ENCODE results near the gene AGBL1. TPM values are rescaled to one million over a fixed set of nuclear protein-coding genes. Genes with fewer than 3 reads are reported as not detected.

AGBL1 gene
- polyA plus RNA-seq, 1 donor (not counting 4 experiments of a cell fraction or from before 2014, with no cell fraction given) = not detected

DNA sequence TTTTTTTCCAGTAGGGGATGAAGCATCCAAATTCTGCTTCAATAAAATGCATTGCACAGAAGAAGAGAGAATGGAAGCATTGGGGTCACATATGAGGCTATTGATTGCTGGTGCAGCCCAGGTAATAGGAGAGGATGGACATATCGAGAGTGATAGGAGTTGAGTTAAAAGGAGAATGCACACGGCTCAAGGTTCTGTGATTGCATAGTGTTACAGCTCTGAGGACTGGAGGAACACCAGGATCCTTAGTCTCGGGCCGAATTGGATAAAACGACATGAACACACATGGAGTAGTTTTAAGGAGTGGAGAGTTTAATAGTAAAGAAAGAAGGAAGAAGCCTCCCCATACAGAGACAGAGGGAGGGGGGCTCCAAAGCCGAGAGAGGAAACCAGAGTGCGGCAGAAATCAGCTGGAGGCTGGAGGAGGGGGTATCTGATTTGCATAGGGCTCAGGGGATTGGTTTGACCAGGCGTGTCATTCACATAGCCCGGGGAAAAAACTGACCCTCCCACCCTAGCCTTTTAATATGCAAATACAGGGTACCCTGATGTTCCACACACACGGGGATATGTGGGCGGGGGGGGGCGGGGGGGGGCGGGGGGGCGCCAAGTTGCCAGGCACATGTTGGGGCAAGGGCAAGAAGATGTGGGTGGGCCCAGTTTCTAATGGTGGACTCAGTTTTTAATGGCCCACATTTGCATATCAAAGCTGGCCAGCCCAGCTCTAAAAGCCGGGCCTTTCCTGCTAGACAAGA lies 156.9 kb downstream of the AGBL1 start:
- H3K9me3 ChIP-seq (ENCODE audit: control insufficient read depth, low read depth, low read length) = no peaks in the 10 kb centered on the region
- dilution Hi-C loops (cut with MboI; ENCODE audit: extremely low pct_ligation_motif_present, low sequenced_read_pairs) = no loop called here
- peaks cover 4% of the 10 kb centered on the region for H3K4me1 ChIP-seq (ENCODE audit: control insufficient read depth, extremely low read depth, insufficient read depth, low read length)
- no peak for DNase-seq (ENCODE audit: low read depth, low spot score)
- H3K79me2 ChIP-seq (ENCODE audit: control insufficient read depth, insufficient read depth, low read length) = no peaks in the 10 kb centered on the region
- H2AFZ ChIP-seq (ENCODE audit: control insufficient read depth, low read length) = no peak overlapping the region
- no peaks in the 10 kb centered on the region for H4K20me1 ChIP-seq (ENCODE audit: control insufficient read depth, extremely low read depth, insufficient read depth, low read length)
- TF ChIP-seq, protein P1, sequence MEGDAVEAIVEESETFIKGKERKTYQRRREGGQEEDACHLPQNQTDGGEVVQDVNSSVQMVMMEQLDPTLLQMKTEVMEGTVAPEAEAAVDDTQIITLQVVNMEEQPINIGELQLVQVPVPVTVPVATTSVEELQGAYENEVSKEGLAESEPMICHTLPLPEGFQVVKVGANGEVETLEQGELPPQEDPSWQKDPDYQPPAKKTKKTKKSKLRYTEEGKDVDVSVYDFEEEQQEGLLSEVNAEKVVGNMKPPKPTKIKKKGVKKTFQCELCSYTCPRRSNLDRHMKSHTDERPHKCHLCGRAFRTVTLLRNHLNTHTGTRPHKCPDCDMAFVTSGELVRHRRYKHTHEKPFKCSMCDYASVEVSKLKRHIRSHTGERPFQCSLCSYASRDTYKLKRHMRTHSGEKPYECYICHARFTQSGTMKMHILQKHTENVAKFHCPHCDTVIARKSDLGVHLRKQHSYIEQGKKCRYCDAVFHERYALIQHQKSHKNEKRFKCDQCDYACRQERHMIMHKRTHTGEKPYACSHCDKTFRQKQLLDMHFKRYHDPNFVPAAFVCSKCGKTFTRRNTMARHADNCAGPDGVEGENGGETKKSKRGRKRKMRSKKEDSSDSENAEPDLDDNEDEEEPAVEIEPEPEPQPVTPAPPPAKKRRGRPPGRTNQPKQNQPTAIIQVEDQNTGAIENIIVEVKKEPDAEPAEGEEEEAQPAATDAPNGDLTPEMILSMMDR (optimal IDR thresholded peaks at IDR 0.05 in 1 of 3, IDR thresholded peaks at IDR 0.05 in 1 of 3, conservative IDR thresholded peaks at IDR 0.05 in 1 of 3; ENCODE audit: extremely low read depth in 1 of 3, insufficient read depth in 2 of 3, low read length in 3 of 3) = no peak
- TF ChIP-seq EZH2 (IDR thresholded peaks at IDR 0.05; ENCODE audit: low read length) = no peak
- H3K36me3 ChIP-seq (ENCODE audit: control insufficient read depth in 2 of 2, extremely low read depth in 1 of 2, insufficient read depth in 2 of 2, low read length in 2 of 2) = no peaks in the 10 kb centered on the region
- no peaks in the 10 kb centered on the region for H3K27me3 ChIP-seq (ENCODE audit: control insufficient read depth, extremely low read depth, insufficient read depth, low read length)
- no peak overlapping the region for H3K4me2 ChIP-seq (ENCODE audit: control insufficient read depth, extremely low read depth, insufficient read depth, low read depth, low read length)
- H3K9ac ChIP-seq (ENCODE audit: control insufficient read depth, extremely low read depth, insufficient read depth, low read length) = no peak overlapping the region
- no peaks in the 10 kb centered on the region for H3K9me1 ChIP-seq (ENCODE audit: control insufficient read depth, extremely low read depth, insufficient read depth, low read length)
- FAIRE-seq = no peak
- no peak overlapping the region for H3K4me3 ChIP-seq (ENCODE audit: control insufficient read depth in 2 of 3, extremely low read depth in 1 of 3, insufficient read depth in 2 of 3, low read depth in 1 of 3, low read length in 3 of 3)
- H3K27ac ChIP-seq (ENCODE audit: control insufficient read depth, insufficient read depth, low read length) = no peak overlapping the region

DNA sequence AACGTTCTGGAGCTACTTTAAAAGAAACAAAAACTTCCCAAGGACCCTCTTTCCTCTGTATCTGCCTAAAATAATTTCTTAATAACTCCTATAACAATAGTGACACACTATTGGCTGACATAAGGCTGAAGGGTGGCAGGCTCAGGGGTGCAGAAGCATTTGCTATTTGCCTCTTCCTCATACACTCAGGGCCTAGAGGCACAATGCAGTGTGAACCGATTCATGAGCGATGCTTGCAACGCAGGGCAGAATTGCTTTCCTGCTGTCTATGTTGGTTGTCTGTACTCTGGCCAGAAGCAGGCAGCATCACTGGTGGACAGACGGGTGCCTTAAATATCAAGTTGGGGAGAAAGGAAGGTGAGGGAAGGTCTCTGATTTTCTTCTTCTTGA lies 157.4 kb downstream of the AGBL1 start:
- no peak for TF ChIP-seq EZH2 (IDR thresholded peaks at IDR 0.05; ENCODE audit: low read length)
- TF ChIP-seq, protein P1 (optimal IDR thresholded peaks at IDR 0.05 in 1 of 3, IDR thresholded peaks at IDR 0.05 in 1 of 3, conservative IDR thresholded peaks at IDR 0.05 in 1 of 3; ENCODE audit: extremely low read depth in 1 of 3, insufficient read depth in 2 of 3, low read length in 3 of 3) = no peak
- Histone ChIP-seq H3K9me3 (ENCODE audit: control insufficient read depth, low read depth, low read length) (no peaks in the 10 kb centered on the region), H3K27ac (ENCODE audit: control insufficient read depth, insufficient read depth, low read length) (no peak overlapping the region), H3K9me1 (ENCODE audit: control insufficient read depth, extremely low read depth, insufficient read depth, low read length) (no peaks in the 10 kb centered on the region), H4K20me1 (ENCODE audit: control insufficient read depth, extremely low read depth, insufficient read depth, low read length) (no peaks in the 10 kb centered on the region), H3K36me3 (ENCODE audit: control insufficient read depth in 2 of 2, extremely low read depth in 1 of 2, insufficient read depth in 2 of 2, low read length in 2 of 2) (no peaks in the 10 kb centered on the region), H2AFZ (ENCODE audit: control insufficient read depth, low read length) (no peak overlapping the region), H3K4me1 (ENCODE audit: control insufficient read depth, extremely low read depth, insufficient read depth, low read length) (peaks cover 4% of the 10 kb centered on the region), H3K4me2 (ENCODE audit: control insufficient read depth, extremely low read depth, insufficient read depth, low read depth, low read length) (no peak overlapping the region), H3K79me2 (ENCODE audit: control insufficient read depth, insufficient read depth, low read length) (no peaks in the 10 kb centered on the region), H3K27me3 (ENCODE audit: control insufficient read depth, extremely low read depth, insufficient read depth, low read length) (no peaks in the 10 kb centered on the region), H3K9ac (ENCODE audit: control insufficient read depth, extremely low read depth, insufficient read depth, low read length) (no peak overlapping the region), H3K4me3 (ENCODE audit: control insufficient read depth in 2 of 3, extremely low read depth in 1 of 3, insufficient read depth in 2 of 3, low read depth in 1 of 3, low read length in 3 of 3) (no peak overlapping the region)
- FAIRE-seq (no peak), DNase-seq (ENCODE audit: low read depth, low spot score) (no peak)
- dilution Hi-C loops (cut with MboI; ENCODE audit: extremely low pct_ligation_motif_present, low sequenced_read_pairs) = no loop called here
